Colonic mucosa (tissue), 4 donors: ENCODE measurements around the gene SLC26A8. TPM values are rescaled to one million over a fixed set of nuclear protein-coding genes. Genes with fewer than 3 reads are reported as not detected.
"Not testable (repeated sequence)": the region's sequence is repeated elsewhere in the genome, so short reads cannot be mapped to it uniquely, and the experiment has no call there.

Source experiments
- DNase-seq: peaks from one replicate; pipeline ENCODE4 v3.0.0-alpha.2; 2020
- H3K27ac ChIP-seq: fragments of 200-600 bp; one replicate; pipeline ENCODE4 v1.8.0; 2021
- H3K27me3 ChIP-seq: fragments of 200-600 bp; one replicate; pipeline ENCODE4 v1.8.0; 2021
- H3K36me3 ChIP-seq: fragments of 200-600 bp; one replicate; pipeline ENCODE4 v1.8.0; 2021
- H3K4me1 ChIP-seq: fragments of 200-600 bp; one replicate; pipeline ENCODE4 v1.8.0; 2021; ENCODE audit warnings: mild to moderate bottlenecking
- H3K4me3 ChIP-seq: fragments of 200-600 bp; one replicate; pipeline ENCODE4 v1.8.0; 2021
- H3K9ac ChIP-seq, 2 donors: one replicate each; pipeline ENCODE4 v1.7.0; 2013; ENCODE audit warnings: control low read depth in 2 of 2, low read depth in 2 of 2, low read length in 2 of 2
- H3K9me3 ChIP-seq: fragments of 200-600 bp; one replicate; pipeline ENCODE4 v1.8.0; 2021
- intact Hi-C: fragments of 100-400 bp; cut with DNase I; formaldehyde crosslinking; loops from one replicate; pipeline ENCODE4 v1.14.1; 2022
- total RNA-seq, 2 donors: library from RNA; stranded (reverse); fragmentation: NEBNext Ultra II Directional in 1 of 2; extraction: Animal tissue kit (Norgen Biotek cat#: 25700) in 1 of 2; gene quantifications; one replicate each; pipeline ENCODE4 v1.2.1, GENCODE V29; 2021
- TF ChIP-seq, protein P1 (sequence below): fragments of 200-600 bp; IDR thresholded peaks from one replicate; pipeline ENCODE4 v1.8.0; 2022; ENCODE audit warnings: antibody characterized with exemption, mild to moderate bottlenecking
- donor health status: healthy.
- donor health status: DM: no; HTN: no; CAD: no.
- donor health status: DM: no; HTN: no; CAD: no.

SLC26A8 gene
- total RNA-seq, 2 donors from 2014 or later: 0.27 TPM; not detected in 1

DNA sequence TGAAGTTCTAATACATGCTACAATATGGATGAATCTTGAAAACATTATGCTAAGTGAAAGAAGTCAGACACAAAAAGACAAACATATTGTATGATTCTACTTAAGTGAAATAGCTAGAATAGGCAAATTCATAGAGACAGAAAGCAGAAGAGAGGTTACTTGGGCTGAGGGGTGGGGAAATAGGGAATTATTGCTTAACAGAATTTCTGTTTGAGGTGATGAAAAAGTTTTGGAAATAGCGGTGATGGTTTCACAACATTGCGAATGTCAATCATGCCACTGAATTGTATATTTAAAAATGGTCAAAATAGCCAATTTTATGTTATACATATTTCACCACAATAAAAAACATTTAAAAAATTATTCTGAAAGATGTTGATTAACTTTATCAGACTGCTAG, 6.1 kb downstream of the SLC26A8 start:
- intact Hi-C loops: no loop called here
- Histone ChIP-seq H3K27me3 (no peaks in the 10 kb centered on the region), H3K4me3 (no peak overlapping the region), H3K9ac (no peak overlapping the region), H3K27ac (no peak overlapping the region), H3K4me1 (no peaks in the 10 kb centered on the region), H3K36me3 (no peaks in the 10 kb centered on the region), H3K9me3 (no peaks in the 10 kb centered on the region)
- DNase-seq: no peak
- TF ChIP-seq, protein P1, sequence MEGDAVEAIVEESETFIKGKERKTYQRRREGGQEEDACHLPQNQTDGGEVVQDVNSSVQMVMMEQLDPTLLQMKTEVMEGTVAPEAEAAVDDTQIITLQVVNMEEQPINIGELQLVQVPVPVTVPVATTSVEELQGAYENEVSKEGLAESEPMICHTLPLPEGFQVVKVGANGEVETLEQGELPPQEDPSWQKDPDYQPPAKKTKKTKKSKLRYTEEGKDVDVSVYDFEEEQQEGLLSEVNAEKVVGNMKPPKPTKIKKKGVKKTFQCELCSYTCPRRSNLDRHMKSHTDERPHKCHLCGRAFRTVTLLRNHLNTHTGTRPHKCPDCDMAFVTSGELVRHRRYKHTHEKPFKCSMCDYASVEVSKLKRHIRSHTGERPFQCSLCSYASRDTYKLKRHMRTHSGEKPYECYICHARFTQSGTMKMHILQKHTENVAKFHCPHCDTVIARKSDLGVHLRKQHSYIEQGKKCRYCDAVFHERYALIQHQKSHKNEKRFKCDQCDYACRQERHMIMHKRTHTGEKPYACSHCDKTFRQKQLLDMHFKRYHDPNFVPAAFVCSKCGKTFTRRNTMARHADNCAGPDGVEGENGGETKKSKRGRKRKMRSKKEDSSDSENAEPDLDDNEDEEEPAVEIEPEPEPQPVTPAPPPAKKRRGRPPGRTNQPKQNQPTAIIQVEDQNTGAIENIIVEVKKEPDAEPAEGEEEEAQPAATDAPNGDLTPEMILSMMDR: no peak

- DNase-seq: no peak
- TF ChIP-seq, protein P1: no peak
- Histone ChIP-seq H3K9me3 (no peaks in the 10 kb centered on the region), H3K4me1 (no peaks in the 10 kb centered on the region), H3K9ac (no peak overlapping the region), H3K4me3 (no peak overlapping the region), H3K27ac (no peak overlapping the region), H3K27me3 (no peaks in the 10 kb centered on the region), H3K36me3 (no peaks in the 10 kb centered on the region)
- intact Hi-C loops: no loop called here
These were observed 8.8 kb downstream of the SLC26A8 start for GRCh38 chr6:36015666-36016065.

GRCh38 chr6:36000451-36000850, 24.0 kb downstream of the SLC26A8 start:
- TF ChIP-seq, protein P1: no peak
- Histone ChIP-seq H3K4me1 (no peaks in the 10 kb centered on the region), H3K27ac (no peak overlapping the region), H3K27me3 (no peaks in the 10 kb centered on the region), H3K36me3 (no peaks in the 10 kb centered on the region), H3K9me3 (no peaks in the 10 kb centered on the region), H3K9ac (no peak overlapping the region), H3K4me3 (no peak overlapping the region)
- intact Hi-C loops: no loop called here
- no peak for DNase-seq

- TF ChIP-seq, protein P1: no peak
- H3K4me3 ChIP-seq: no peak overlapping the region
- H3K27me3 ChIP-seq: no peaks in the 10 kb centered on the region
- no peaks in the 10 kb centered on the region for H3K4me1 ChIP-seq
- no peak for DNase-seq
- intact Hi-C loops: no loop called here
- no peaks in the 10 kb centered on the region for H3K36me3 ChIP-seq
- H3K9ac ChIP-seq: no peak overlapping the region
- H3K9me3 ChIP-seq: no peaks in the 10 kb centered on the region
- H3K27ac ChIP-seq: no peak overlapping the region
These were observed 31.3 kb downstream of the SLC26A8 start for GRCh38 chr6:35993150-35993549.

GRCh38 chr6:35988047-35988446, 36.4 kb downstream of the SLC26A8 start:
- H3K36me3 ChIP-seq, intact Hi-C loops, H3K4me1 ChIP-seq, H3K9me3 ChIP-seq, H3K9ac ChIP-seq, H3K27me3 ChIP-seq, DNase-seq, H3K27ac ChIP-seq, H3K4me3 ChIP-seq: not testable (repeated sequence)

GRCh38 chr6:35984701-35985100, 39.7 kb downstream of the SLC26A8 start:
- H3K4me1 ChIP-seq: no peaks in the 10 kb centered on the region
- no peak overlapping the region for H3K9ac ChIP-seq
- H3K4me3 ChIP-seq: no peak overlapping the region
- TF ChIP-seq, protein P1: no peak
- no peaks in the 10 kb centered on the region for H3K27me3 ChIP-seq
- H3K36me3 ChIP-seq: no peaks in the 10 kb centered on the region
- no peaks in the 10 kb centered on the region for H3K9me3 ChIP-seq
- intact Hi-C loops: no loop called here
- H3K27ac ChIP-seq: no peak overlapping the region
- no peak for DNase-seq
